Left lung (tissue), 10 donors: ENCODE results near the gene IFI44. TPM values are rescaled to one million over a fixed set of nuclear protein-coding genes. Genes with fewer than 3 reads are reported as not detected.

Experiments used
- ATAC-seq: fragments of 200-7000 bp; cut with Tn5 transposase; one replicate; pipeline ENCODE4 v1.9.1; 2020; ENCODE audit warnings: moderate library complexity
- DNase-seq, 4 donors: peaks; one replicate each; pipeline ENCODE4 v3.0.0-alpha.2; 2013 to 2020
- H3K27ac ChIP-seq, 2 donors: fragments of 200-600 bp; sonication (generic) in 1 of 2; one replicate each; pipeline versions ENCODE4 v1.5.0 to v1.8.0; 2020 to 2021
- H3K27me3 ChIP-seq, 2 donors: fragments of 200-600 bp; sonication (generic) in 1 of 2; one replicate each; pipeline versions ENCODE4 v1.5.0 to v1.8.0; 2020 to 2021
- H3K36me3 ChIP-seq, 2 donors: fragments of 200-600 bp; sonication (generic) in 1 of 2; one replicate each; pipeline versions ENCODE4 v1.5.0 to v1.8.0; 2020 to 2021
- H3K4me1 ChIP-seq, 2 donors: fragments of 200-600 bp; one replicate each; pipeline ENCODE4 v1.8.0; 2021
- H3K4me3 ChIP-seq, 2 donors: fragments of 200-600 bp; sonication (generic) in 1 of 2; one replicate each; pipeline versions ENCODE4 v1.5.0 to v1.8.0; 2020 to 2021; ENCODE audit warnings: mild to moderate bottlenecking in 1 of 2
- H3K9me3 ChIP-seq, 2 donors: fragments of 200-600 bp; sonication (generic) in 1 of 2; one replicate each; pipeline versions ENCODE4 v1.5.0 to v1.8.0; 2020 to 2021
- intact Hi-C, 2 donors: fragments of 100-400 bp; cut with DNase I; formaldehyde crosslinking; loops; one replicate each; pipeline versions ENCODE4 v1.11.2 to v1.14.2; 2022
- polyA plus RNA-seq, 6 donors: library from polyadenylated mRNA; unstranded; fragments of 120-200 nt; gene quantifications; one replicate each; pipeline ENCODE4 v1.2.1, GENCODE V29; 2013; ENCODE audit not compliant: insufficient read length in 6 of 6
- total RNA-seq, 2 donors: library from RNA; stranded (reverse); fragmentation: NEBNext Ultra II Directional; extraction: Animal tissue kit (Norgen Biotek cat#: 25700); gene quantifications; one replicate each; pipeline ENCODE4 v1.2.1, GENCODE V29; 2021
- TF ChIP-seq, protein P1 (sequence below), 2 donors: fragments of 200-600 bp; sonication (generic) in 1 of 2; IDR thresholded peaks; one replicate each; pipeline versions ENCODE4 v1.5.0 to v1.8.0; 2021; ENCODE audit warnings: antibody characterized with exemption in 2 of 2
- donor health status: DM: no; HTN: yes; CAD: no.
- donor health status: DM: no; HTN: no; CAD: no.

The IFI44 gene
- total and polyA plus RNA-seq, 8 donors: 40.8 to 77.8 (median 53.7) TPM

DNA sequence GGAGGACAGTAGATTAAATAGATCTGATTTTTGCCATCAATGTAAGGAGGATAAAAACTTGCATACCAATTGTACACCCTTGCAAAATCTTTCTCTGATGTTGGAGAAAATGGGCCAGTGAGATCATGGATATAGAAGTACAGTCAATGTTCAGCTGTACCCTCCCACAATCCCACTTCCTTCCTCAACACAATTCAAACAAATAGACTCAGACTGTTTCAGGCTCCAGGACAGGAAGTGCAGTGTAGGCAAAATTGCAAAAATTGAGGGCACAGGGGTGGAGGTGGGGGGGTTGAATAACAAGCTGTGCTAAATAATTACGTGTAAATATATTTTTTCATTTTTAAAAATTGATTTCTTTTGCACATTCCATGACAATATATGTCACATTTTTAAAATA, 3.9 kb upstream of the IFI44 start:
- H3K36me3 ChIP-seq: peaks cover 0 to 16% of the 10 kb centered on the region in 2 donors
- peak overlapping the region in 1 of 2 donors; percentile 21 for H3K27ac ChIP-seq
- intact Hi-C loops: no loop called here
- H3K9me3 ChIP-seq: peaks cover 0 to 21% of the 10 kb centered on the region in 2 donors
- ATAC-seq: peak; percentile 46
- peaks cover 0 to 27% of the 10 kb centered on the region in 2 donors for H3K4me1 ChIP-seq
- H3K4me3 ChIP-seq: no peak overlapping the region
- no peaks in the 10 kb centered on the region for H3K27me3 ChIP-seq
- DNase-seq: no peak
- TF ChIP-seq, protein P1, sequence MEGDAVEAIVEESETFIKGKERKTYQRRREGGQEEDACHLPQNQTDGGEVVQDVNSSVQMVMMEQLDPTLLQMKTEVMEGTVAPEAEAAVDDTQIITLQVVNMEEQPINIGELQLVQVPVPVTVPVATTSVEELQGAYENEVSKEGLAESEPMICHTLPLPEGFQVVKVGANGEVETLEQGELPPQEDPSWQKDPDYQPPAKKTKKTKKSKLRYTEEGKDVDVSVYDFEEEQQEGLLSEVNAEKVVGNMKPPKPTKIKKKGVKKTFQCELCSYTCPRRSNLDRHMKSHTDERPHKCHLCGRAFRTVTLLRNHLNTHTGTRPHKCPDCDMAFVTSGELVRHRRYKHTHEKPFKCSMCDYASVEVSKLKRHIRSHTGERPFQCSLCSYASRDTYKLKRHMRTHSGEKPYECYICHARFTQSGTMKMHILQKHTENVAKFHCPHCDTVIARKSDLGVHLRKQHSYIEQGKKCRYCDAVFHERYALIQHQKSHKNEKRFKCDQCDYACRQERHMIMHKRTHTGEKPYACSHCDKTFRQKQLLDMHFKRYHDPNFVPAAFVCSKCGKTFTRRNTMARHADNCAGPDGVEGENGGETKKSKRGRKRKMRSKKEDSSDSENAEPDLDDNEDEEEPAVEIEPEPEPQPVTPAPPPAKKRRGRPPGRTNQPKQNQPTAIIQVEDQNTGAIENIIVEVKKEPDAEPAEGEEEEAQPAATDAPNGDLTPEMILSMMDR (IDR thresholded peaks at IDR 0.05): no peak

DNA sequence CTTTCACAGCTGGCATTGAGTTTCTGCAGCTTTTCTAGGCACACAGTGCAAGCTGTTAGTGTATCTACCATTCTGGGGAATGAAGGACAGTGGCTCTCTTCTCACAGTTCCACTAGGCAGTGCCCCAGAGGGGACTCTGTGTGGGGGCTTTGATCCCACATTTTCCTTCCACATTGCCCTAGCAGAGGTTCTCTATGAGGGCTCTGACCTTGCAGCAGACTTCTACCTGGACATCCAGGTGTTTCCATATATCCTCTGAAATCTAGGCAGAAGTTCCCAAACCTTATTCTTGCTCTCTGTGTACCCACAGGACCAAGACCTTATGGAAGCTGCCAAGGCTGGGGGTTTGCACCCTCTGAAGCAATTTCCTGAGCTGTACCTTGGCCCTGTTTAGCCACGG, 2.4 kb upstream of the IFI44 start:
- Histone ChIP-seq H3K4me3 (no peak overlapping the region), H3K9me3 (peaks cover 0 to 21% of the 10 kb centered on the region in 2 donors), H3K27me3 (no peaks in the 10 kb centered on the region), H3K36me3 (peaks cover 0 to 6% of the 10 kb centered on the region in 2 donors), H3K27ac (no peak overlapping the region), H3K4me1 (peaks cover 6 to 42% of the 10 kb centered on the region in 2 donors)
- no peak for ATAC-seq
- TF ChIP-seq, protein P1 (IDR thresholded peaks at IDR 0.05): no peak
- DNase-seq: no peak
- intact Hi-C loops: no loop called here

DNA sequence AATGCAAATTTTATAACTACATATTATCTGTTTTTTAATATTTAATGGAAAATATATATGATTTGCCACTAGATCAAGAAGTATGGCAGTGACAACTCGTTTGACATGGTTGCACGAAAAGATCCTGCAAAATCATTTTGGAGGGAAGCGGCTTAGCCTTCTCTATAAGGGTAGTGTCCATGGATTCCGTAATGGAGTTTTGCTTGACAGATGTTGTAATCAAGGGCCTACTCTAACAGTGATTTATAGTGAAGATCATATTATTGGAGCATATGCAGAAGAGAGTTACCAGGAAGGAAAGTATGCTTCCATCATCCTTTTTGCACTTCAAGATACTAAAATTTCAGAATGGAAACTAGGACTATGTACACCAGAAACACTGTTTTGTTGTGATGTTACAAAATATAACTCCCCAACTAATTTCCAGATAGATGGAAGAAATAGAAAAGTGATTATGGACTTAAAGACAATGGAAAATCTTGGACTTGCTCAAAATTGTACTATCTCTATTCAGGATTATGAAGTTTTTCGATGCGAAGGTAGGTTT, 556 bp downstream of the IFI44 start:
- Histone ChIP-seq H3K9me3 (peaks cover 0 to 15% of the 10 kb centered on the region in 2 donors), H3K4me3 (peak overlapping the region; percentile 26 to 42), H3K27me3 (no peaks in the 10 kb centered on the region), H3K4me1 (peaks cover 6 to 62% of the 10 kb centered on the region in 2 donors), H3K36me3 (peaks cover 0 to 7% of the 10 kb centered on the region in 2 donors), H3K27ac (peak overlapping the region; percentile 76 to 79)
- TF ChIP-seq, protein P1 (IDR thresholded peaks at IDR 0.05): no peak
- DNase-seq (no peak), ATAC-seq (peak; percentile 49)
- intact Hi-C loops: no loop called here

DNA sequence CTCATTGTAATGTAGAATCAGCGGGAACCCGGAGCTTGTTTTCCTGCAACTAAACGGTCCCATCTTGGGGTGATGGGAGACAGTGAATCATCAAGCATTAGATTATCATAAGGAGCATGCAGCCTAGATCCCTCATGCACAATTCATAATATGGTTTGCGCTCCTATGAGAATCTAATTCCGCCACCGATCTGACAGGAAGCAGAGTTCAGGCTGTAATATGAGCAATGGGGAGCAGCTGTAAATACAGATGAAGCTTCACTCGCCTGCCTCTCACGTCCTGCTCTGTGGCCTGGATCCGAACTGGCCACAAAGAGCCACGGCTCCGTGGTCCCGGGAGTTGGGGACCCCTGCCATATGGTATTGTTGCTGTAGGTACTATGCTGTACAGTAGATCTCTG, 1.6 kb downstream of the IFI44 start:
- no peak for ATAC-seq

DNA sequence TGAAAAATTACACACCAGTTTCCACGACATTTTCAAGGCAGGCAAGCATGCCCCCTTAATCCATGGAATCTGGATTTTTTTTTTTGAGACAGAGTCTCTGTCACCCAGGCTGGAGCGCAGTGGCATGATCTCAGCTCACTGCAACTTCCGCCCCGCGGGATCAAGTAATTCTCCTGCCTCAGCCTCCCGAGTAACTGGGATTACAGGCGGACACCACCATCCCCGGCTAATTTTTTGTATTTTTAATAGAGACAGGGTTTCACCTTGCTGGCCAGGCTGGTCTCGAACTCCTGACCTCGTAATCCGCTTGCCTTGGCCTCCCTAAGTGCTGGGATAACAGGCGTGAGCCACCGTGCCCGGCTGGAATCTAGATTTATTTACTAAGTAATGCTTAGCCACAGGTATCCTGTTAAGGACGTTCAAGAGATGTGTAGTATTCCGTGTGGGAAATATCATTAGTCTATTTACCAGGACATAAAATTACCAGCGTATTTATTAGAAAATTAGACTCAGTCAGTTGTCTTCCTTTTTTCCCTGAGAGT, 2.5 kb downstream of the IFI44 start:
- peaks cover 6 to 46% of the 10 kb centered on the region in 2 donors for H3K4me1 ChIP-seq
- peaks cover 0 to 11% of the 10 kb centered on the region in 2 donors for H3K9me3 ChIP-seq
- peaks cover 0 to 25% of the 10 kb centered on the region in 2 donors for H3K36me3 ChIP-seq
- intact Hi-C loops: no loop called here
- peak overlapping the region in 1 of 2 donors; percentile 79 for H3K27ac ChIP-seq
- TF ChIP-seq, protein P1 (IDR thresholded peaks at IDR 0.05): no peak
- ATAC-seq (no peak), DNase-seq (no peak)
- peak overlapping the region in 1 of 2 donors; percentile 42 for H3K4me3 ChIP-seq
- no peaks in the 10 kb centered on the region for H3K27me3 ChIP-seq

More for the DNA sequence above, 1.6 kb downstream of the IFI44 start:
- peak in 2 of 4 donors; percentile 13 to 56 for DNase-seq
- Histone ChIP-seq H3K9me3 (peaks cover 0 to 15% of the 10 kb centered on the region in 2 donors), H3K36me3 (peaks cover 0 to 17% of the 10 kb centered on the region in 2 donors), H3K27ac (peak overlapping the region in 1 of 2 donors; percentile 79), H3K4me1 (peaks cover 6 to 52% of the 10 kb centered on the region in 2 donors), H3K4me3 (peak overlapping the region in 1 of 2 donors; percentile 42), H3K27me3 (no peaks in the 10 kb centered on the region)
- intact Hi-C loops: no loop called here
- TF ChIP-seq, protein P1 (IDR thresholded peaks at IDR 0.05): no peak
